Endothelial cell of umbilical vein (primary cell): ENCODE data around the gene BMPER.

Source experiments
- CTCF ChIP-seq, 2 donors: IDR thresholded peaks; 1 replicate in 1 of 2; 2 replicates in 1 of 2; pipeline ENCODE4 v1.5.1; 2011; ENCODE audit warnings: low read length in 2 of 2, mild to moderate bottlenecking in 2 of 2, moderate library complexity in 2 of 2, control low read depth in 1 of 2, inconsistent platforms in 1 of 2, low read depth in 1 of 2; ENCODE audit not compliant: insufficient read depth in 1 of 2; ENCODE audit errors: extremely low read depth in 1 of 2
- EZH2 ChIP-seq: IDR thresholded peaks from 2 replicates; pipeline ENCODE4 v1.6.1; 2012; ENCODE audit warnings: borderline replicate concordance, low read depth, mild to moderate bottlenecking, moderate library complexity, low read length, inconsistent platforms; ENCODE audit not compliant: severe bottlenecking
- JUN ChIP-seq: IDR thresholded peaks from 2 replicates; pipeline ENCODE4 v1.6.1; 2011; ENCODE audit warnings: borderline replicate concordance, low read depth; ENCODE audit not compliant: insufficient read length, insufficient read depth
- MAX ChIP-seq: IDR thresholded peaks from 2 replicates; pipeline ENCODE4 v1.6.1; 2011; ENCODE audit not compliant: insufficient read depth, insufficient read length
- POLR2A ChIP-seq: IDR thresholded peaks from 2 replicates; pipeline ENCODE4 v1.6.1; 2012; ENCODE audit warnings: low read depth, mild to moderate bottlenecking, control low read depth, low read length
- POLR2AphosphoS5 ChIP-seq: IDR thresholded peaks from 2 replicates; pipeline ENCODE4 v1.6.1; 2012; ENCODE audit warnings: low read depth, mild to moderate bottlenecking, control low read depth, low read length, moderate library complexity; ENCODE audit not compliant: insufficient read depth

GRCh38 chr7:33919449-33919848, 14.1 kb downstream of the BMPER start:
- TF ChIP-seq CTCF (IDR thresholded peaks at IDR 0.05; ENCODE audit: extremely low read depth in 1 of 2, insufficient read depth in 1 of 2, low read depth in 1 of 2, low read length in 2 of 2) (no peak), POLR2A (no peak), EZH2 (no peak), POLR2AphosphoS5 (no peak), MAX (no peak), JUN (no peak)
